HG03066 (cell line): ENCODE measurements around the gene SLC9A7.
"Not testable (repeated sequence)": the region's sequence is repeated elsewhere in the genome, so short reads cannot be mapped to it uniquely, and the experiment has no call there.

Experiments used
- ATAC-seq: cut with Tn5 transposase; IDR thresholded peaks from one replicate; pipeline ENCODE4 v1.9.1; 2021; ENCODE audit warnings: low read depth; ENCODE audit not compliant: unreplicated experiment

The SLC9A7 gene

GRCh38 chrX:46754586-46755061, 4.3 kb downstream of the SLC9A7 start:
- ATAC-seq: no peak

GRCh38 chrX:46754036-46754435, 4.9 kb downstream of the SLC9A7 start:
- no peak for ATAC-seq

DNA sequence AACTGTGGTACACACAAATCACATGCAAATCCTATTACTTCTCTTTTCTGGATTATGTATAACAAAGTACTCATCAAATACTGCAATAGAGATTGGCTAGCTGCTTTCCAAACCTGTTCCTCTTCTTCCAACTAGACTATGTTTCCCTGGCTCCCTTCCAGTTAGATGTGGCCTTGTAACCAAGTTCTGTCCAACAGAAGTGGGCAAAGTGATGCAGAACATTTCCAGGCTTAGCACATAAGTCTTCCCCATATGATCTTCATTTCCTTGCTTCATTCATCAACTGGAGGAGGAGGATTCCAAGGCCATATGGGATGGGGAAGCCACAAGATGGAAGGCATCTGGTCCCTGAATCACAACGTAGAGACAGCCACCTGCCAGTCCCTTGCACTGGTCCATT, 8.0 kb downstream of the SLC9A7 start:
- ATAC-seq: no peak

DNA sequence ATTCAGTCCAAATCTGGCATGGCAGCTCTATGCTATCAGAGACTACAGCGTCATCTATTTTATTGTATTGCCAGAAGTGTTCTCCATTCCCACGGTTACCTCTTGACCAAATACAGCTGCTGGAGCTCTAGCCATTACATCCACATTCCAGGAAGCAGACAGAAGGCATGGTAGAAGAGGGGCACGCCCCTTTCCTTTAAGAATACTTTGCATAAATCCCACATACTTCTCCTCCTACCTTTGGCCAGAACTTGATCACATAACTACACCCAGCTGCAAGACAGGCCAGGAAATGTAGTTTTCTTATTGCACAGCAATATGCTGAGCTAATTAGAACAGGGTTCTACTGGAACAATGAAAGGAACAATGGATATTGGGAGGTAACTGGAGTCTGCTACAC, 14.9 kb downstream of the SLC9A7 start:
- ATAC-seq: no peak

DNA sequence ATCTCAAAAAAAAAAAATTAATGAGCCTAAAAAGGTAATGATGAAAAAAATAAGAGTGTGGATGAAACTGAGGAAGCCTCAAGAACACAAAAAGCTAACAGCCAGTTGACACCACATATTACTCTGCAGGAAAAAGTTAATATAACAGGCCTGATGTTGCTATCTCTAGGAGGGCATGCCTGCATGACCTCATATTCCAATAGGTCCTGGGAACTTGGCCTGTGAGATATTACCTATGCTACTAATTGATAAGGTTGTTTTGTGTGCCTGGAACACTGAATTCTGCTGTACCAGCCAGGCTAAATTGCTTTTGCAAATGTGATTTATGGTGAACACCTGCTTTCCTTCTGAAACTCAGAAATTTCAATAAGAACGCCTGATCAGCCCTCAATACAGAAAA, 15.9 kb downstream of the SLC9A7 start:
- no peak for ATAC-seq

GRCh38 chrX:46739736-46740135, 19.2 kb downstream of the SLC9A7 start:
- ATAC-seq: no peak

- ATAC-seq: no peak
Measured at GRCh38 chrX:46737462-46737861, 21.5 kb downstream of the SLC9A7 start.

- ATAC-seq: no peak
Measured at GRCh38 chrX:46737041-46737440, 21.9 kb downstream of the SLC9A7 start.

GRCh38 chrX:46735622-46736021, 23.3 kb downstream of the SLC9A7 start:
- ATAC-seq: no peak

- no peak for ATAC-seq
Measured at GRCh38 chrX:46733226-46733625, 25.7 kb downstream of the SLC9A7 start.

GRCh38 chrX:46730765-46731164, 28.2 kb downstream of the SLC9A7 start:
- ATAC-seq: no peak

GRCh38 chrX:46727441-46727840, 31.5 kb downstream of the SLC9A7 start:
- ATAC-seq: no peak

- ATAC-seq: not testable (repeated sequence)
Measured at GRCh38 chrX:46723569-46723927, 35.4 kb downstream of the SLC9A7 start.

- ATAC-seq: no peak
Measured at GRCh38 chrX:46722742-46723568, 36.0 kb downstream of the SLC9A7 start.

GRCh38 chrX:46716796-46717195, 42.1 kb downstream of the SLC9A7 start:
- ATAC-seq: no peak

DNA sequence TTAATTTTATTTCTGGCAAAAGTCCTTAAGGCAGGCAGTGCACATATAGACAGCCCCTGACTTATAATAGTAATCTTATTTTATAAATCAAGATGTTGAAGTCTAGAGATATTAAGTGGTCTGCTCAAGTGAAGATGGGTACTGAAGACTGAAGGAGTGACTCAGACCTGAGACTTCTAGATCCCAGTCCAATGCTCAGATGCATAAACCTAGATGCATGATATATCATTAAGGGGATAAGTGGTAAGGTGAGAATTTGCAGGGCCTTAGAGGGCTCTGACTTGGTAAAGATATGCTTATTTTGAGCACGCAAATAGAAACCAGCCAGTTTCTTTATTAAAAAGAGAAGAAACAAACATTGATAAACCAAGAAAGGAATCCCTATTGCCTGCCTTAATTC, 42.9 kb downstream of the SLC9A7 start:
- ATAC-seq: no peak

DNA sequence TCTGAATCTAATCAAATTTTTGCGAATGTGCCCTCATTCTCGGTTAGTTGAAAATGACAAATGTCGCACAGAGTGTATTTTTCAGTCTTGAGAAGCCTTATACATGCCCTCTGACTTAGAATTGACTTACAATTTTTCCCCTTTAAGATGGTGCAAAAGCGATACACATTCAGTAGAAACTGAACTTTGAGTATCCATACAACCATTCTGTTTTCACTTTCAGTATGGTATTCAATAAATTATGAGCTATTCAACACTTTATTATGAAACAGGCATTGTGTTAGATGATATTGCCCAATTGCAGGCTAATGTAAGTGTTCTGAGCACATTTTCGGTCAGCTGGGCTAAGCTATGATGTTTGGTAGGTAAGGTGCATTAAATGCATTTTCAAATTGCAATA, 43.4 kb downstream of the SLC9A7 start:
- ATAC-seq: no peak

DNA sequence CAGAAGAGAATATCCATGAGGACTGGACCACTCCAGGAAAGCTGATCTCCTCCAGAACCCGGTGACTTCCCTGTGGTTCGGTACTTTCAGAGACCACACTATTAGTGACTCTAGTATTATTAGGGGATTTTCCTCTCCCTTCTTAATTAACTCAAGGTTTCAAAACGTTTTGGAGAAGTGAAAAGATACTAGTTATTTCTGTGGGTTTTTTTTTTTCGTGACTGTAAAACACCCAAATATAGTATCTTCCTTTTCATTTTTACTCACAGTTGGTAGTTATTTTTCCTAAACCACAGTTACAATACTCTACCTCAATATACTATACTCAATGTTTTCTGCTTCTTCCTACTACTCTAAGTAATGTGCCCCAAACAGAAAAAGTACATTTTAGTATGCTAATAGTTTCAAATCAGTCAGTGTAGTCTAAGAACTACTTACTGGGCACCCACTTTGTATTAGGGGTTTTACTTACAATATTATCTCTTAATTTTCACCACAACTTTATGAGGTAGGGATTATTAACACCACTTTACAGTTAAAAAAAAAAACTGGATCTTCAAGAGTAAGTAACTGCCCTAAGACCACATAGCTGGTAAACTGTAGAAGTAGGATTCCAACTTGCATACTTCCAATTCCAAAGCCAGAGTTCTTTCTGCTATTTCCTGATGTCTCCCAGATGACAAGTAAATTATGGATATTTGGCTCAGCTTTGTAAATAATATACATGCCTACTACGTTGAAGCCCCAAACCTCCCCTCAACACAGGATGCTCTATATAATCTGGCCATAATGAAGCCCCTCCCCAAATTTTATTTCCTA, 45.0 kb downstream of the SLC9A7 start:
- peak; percentile 63 for ATAC-seq

GRCh38 chrX:46712764-46713163, 46.2 kb downstream of the SLC9A7 start:
- ATAC-seq: no peak

DNA sequence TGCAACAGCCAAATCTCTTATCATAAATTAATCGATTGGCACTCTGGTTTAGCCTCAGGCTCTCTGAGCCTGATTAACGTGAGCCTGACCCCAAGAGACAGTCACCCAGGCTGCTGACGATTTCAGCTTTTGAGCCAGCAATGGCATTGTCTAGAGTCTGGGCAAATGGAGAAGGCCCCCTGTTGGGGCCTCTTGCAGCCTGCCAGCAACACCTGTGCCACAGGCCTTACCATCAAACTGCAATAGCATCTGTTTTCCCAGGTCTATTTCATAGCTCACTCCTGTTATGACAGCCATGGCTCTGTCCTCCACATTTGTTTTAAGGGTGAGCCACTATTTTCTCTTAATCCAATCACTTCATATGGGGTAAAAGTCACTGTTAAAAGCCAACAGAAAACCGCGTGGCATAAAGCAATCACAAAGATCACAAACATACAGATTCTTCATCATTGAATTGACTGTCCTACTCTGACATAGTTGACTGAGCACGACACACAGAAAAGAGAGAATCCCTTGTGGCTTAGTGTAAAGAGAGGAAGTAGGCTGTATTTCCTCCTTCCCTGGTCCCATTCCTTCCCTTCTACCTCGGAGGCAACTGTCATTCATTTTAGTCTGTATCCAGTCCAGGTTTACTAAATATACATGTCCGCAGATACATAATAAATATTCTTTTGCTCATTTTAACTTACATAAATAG, 47.8 kb downstream of the SLC9A7 start:
- ATAC-seq: no peak

- no peak for ATAC-seq
Measured at GRCh38 chrX:46710425-46710824, 48.5 kb downstream of the SLC9A7 start.
